ENCODE measurements around the gene ELP2.

The ELP2 gene

GRCh38 chr18:36124841-36125240 is 4.9 kb upstream of the ELP2 start:
- DNase-seq = no peak

DNA sequence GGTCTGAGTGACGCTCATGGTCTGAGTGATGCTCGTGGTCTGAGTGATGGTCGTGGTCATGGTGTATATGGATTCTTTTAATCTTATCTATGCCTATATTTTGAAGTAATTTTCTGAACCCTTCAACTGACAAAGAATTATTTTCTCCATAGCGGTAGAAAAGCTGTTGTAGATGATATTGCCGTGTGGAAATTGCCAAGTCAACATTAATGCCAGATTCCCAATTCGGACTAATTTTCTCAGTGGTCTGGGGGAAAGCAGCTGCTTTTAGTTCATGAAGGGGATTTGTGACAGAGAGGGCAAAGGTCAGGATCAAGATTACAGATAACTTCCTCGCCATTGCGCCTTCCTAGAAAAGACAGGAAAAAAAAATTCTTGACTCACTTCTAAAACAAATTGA is 3.0 kb upstream of the ELP2 start:
- DNase-seq = no peak

- DNase-seq = no peak
Observed at GRCh38 chr18:36127836-36128529, 1.7 kb upstream of the ELP2 start.

- no peak for DNase-seq
Observed at GRCh38 chr18:36128530-36128870, 1.2 kb upstream of the ELP2 start.

GRCh38 chr18:36128907-36129299 is 796 bp upstream of the ELP2 start:
- DNase-seq = no peak

GRCh38 chr18:36130039-36130831 is 536 bp downstream of the ELP2 start:
- no peak for DNase-seq

DNA sequence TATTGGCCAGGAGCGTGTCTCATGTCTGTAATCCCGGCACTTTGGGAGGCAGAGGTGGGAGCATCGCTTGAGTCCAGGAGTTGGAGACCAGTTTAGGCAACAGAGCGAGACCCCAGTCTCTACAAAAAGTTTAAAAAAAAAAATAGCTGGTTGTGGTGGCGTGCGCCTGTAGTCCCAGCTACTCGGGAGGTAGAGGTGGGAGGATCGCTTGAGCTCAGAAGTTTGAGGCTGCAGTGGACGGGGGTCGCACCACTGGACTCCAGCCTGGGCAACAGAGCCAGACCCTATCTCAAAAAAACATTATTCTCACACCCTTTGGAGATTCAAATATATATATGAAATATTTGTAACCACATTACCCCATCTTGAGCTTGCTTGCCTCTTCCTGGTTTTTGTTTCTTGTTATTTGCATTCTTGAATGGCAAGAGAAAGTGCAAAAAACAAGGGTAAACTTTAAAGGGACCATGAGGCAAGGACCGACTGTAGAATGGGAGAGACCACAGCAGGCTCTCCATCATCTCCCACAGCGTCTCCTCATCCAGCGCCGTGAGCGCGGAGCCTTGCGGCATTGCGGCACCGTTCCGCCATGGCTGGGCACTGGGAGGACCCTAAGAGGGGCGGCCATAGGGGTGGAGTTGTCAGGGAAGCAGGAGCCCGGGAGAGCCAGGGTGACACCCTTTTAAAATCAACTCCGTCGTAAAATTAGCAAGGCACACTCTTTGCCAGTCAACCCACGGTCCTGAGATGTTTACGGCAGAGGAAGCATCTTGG is 1.4 kb downstream of the ELP2 start:
- no peak for DNase-seq

- DNase-seq = no peak
Observed at GRCh38 chr18:36131692-36132483, 2.2 kb downstream of the ELP2 start.

GRCh38 chr18:36132756-36133155 is 3.1 kb downstream of the ELP2 start:
- DNase-seq = no peak

GRCh38 chr18:36135264-36135663 is 5.6 kb downstream of the ELP2 start:
- no peak for DNase-seq

DNA sequence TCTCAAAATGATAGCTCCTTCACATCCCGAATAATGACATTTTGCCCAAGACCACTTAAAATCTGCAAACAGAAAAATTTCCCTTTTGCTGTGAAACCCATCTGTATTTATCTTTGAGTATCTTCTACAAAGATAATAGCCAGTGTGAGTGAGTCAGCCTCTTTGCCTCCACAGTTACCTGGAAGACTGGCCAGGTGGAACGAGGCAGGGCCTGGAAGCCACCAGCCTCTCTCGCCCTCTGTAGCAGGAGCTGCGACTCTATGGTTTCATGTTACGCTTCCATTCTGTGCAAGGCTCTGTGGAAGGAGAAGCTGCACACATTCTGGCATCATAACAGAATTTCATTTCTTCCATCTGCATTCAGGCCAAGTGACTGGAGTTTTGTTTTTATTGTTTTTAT is 9.5 kb downstream of the ELP2 start:
- no peak for DNase-seq

DNA sequence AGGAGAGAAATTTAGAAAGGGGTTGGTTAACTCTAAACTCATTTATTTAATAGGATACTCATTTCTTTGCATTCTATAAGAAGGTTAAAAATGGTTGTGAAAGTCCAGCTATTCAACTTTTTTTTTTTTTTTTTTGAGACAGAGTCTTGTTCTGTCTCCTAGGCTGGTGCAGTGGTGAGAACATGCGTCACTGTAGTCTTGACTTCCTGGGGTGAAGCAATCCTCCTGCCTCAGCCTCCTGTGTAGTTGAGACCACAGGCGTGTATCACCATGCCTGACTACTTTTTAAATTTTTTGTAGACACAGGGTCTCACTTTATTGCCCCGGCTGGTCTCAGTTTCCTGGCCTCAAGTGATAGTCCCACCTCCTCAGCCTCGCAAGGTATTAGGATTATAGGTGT is 11.9 kb downstream of the ELP2 start:
- DNase-seq = no peak

GRCh38 chr18:36142751-36143150 is 13.1 kb downstream of the ELP2 start:
- DNase-seq = no peak

DNA sequence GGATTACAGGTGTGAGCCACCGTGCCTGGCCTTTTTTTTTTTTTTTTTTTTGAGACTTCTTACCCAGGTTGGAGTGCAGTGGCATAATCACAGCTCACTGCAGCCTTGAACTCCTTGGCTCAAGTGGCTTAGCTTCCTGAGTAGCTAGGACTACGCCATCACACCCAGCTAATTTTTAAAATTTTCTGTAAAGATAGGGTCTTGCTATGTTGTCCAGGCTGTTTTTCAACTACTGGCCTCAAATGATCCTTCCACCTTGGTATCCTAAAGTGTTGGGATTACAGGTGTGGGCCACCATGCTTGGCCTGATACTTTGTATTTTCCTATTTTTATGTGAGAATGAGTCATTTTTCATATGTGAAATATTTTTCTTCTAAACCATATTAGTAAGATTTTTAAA is 13.7 kb downstream of the ELP2 start:
- DNase-seq = no peak

- DNase-seq = no peak
Observed at GRCh38 chr18:36149514-36150289, 20.0 kb downstream of the ELP2 start.

GRCh38 chr18:36152781-36153180 is 23.1 kb downstream of the ELP2 start:
- DNase-seq = no peak

DNA sequence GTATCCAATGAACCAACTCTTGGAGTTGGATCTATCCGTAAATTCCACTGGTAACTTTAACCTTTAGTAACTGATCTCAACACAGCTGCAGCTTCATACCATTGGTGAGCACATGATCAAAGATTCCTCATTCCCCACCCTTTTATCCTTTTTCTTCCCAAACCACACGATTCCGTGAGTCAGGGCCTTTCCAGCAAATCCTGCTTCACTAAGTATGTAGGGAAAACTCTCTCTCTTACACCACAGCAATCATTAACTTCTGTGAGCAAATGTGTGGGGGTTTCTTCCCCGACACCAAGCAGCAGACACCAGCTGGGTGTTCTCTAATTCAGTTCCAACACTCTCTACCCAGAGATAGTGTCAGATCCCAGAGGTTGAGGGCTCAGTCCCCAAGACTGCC is 23.5 kb downstream of the ELP2 start:
- no peak for DNase-seq

DNA sequence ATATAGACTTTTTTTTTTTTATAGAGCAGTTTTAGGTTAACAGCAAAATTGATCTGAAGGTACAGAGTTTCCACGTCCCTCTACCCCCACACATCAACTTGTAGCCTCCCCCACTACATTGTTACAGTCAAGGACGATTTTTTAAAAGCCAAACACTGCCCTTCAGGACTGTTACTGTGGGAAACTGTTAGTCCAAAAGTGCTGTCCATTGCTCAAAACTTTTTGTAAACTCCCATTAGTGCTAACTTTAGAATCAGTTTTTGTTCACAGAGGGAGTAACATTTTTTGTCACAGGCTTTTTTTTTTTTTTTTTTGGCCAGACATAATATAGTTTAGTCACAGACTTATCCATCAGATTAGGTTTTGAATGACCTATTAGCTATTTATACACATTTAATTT is 24.1 kb downstream of the ELP2 start:
- DNase-seq = no peak

DNA sequence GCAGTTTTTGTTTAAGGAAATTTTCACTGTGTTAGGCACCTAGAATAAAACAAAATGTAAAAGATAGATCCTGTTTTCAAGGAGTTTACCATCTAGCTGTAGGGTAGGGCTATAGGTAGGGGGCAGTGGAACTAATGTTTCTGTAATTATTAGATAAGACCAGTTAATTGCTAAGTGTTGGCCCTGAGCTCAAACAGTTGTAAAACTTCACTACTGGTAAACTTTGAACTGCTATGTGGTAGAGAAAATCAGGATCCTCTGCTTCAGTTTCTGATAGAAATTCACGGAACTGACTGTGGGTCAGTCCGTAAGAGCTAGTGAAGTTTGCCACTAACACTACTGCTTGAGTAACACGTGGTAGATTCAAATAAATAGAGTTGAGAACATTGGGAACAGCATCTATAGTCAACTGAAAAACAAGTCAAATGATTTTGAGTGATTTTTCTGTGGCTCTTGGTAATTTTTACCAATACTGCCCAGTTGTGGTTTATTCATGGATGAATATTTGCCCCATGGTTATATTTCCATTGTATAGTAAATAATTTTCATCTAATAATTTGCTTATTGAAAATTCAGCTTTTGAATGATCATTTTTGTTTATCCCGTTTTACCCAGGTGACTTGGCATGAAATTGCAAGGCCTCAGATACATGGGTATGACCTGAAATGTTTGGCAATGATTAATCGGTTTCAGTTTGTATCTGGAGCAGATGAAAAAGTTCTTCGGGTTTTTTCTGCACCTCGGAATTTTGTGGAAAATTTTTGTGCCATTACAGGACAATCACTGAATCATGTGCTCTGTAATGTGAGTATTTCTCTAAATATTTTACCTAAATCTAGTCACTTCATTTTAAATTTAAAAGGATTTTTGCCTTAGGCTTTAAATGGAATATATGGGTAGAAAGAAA is 26.4 kb downstream of the ELP2 start:
- DNase-seq = no peak

- DNase-seq = no peak
Observed at GRCh38 chr18:36157441-36157840, 27.7 kb downstream of the ELP2 start.

- DNase-seq = no peak
Observed at GRCh38 chr18:36158266-36158867, 28.7 kb downstream of the ELP2 start.
